Upper lobe of left lung (tissue), 6 donors: ENCODE measurements around the gene STIM1. TPM values are rescaled to one million over a fixed set of nuclear protein-coding genes. Genes with fewer than 3 reads are reported as not detected.

Source experiments
- ATAC-seq, 2 donors: fragments of 200-7000 bp; cut with Tn5 transposase; one replicate each; pipeline ENCODE4 v1.9.1; 2022; ENCODE audit warnings: mild to moderate bottlenecking in 2 of 2, moderate library complexity in 2 of 2; ENCODE audit not compliant: low FRiP score in 2 of 2
- DNase-seq, 2 donors: peaks; one replicate each; pipeline ENCODE4 v3.0.0-alpha.2; 2019 to 2020
- H3K27ac ChIP-seq, 4 donors: fragments of 200-600 bp; sonication (generic); one replicate each; pipeline ENCODE4 v1.5.1; 2016 to 2019
- H3K27me3 ChIP-seq, 4 donors: fragments of 200-600 bp; sonication (generic); one replicate each; pipeline ENCODE4 v1.5.1; 2017 to 2019
- H3K36me3 ChIP-seq, 4 donors: fragments of 200-600 bp; sonication (generic); one replicate each; pipeline ENCODE4 v1.5.1; 2016 to 2019
- H3K4me1 ChIP-seq, 4 donors: fragments of 200-600 bp; sonication (generic); one replicate each; pipeline ENCODE4 v1.5.1; 2018 to 2019
- H3K4me3 ChIP-seq, 4 donors: fragments of 200-600 bp; sonication (generic); one replicate each; pipeline ENCODE4 v1.5.1; 2017 to 2019; ENCODE audit warnings: mild to moderate bottlenecking in 2 of 4, moderate library complexity in 1 of 4
- H3K9me3 ChIP-seq, 4 donors: fragments of 200-600 bp; sonication (generic); one replicate each; pipeline ENCODE4 v1.5.1; 2018 to 2019
- EP300 ChIP-seq, 4 donors: sonication (generic); formaldehyde crosslinking; IDR thresholded peaks; one replicate each; pipeline ENCODE4 v1.5.1; 2017; ENCODE audit warnings: antibody characterized with exemption in 4 of 4, control low read depth in 2 of 4
- POLR2A ChIP-seq, 4 donors: fragments of 450-650 bp; IDR thresholded peaks; one replicate each; pipeline ENCODE4 v1.5.1; 2016 to 2017; ENCODE audit warnings: antibody characterized with exemption in 4 of 4, mild to moderate bottlenecking in 2 of 4
- POLR2AphosphoS5 ChIP-seq, 2 donors: sonication (generic); formaldehyde crosslinking; IDR thresholded peaks; one replicate each; pipeline ENCODE4 v1.5.1; 2017; ENCODE audit warnings: antibody characterized with exemption in 2 of 2
- WGBS, 2 donors: methylation state at CpG; one replicate each; pipeline ENCODE4 v1.1.5; 2017 to 2018; 5-methylcytosine and 5-hydroxymethylcytosine counted together
- total RNA-seq, 6 donors: library from RNA; depleted of rRNA in 4 of 6; stranded (reverse); fragments of >200 nt in 4 of 6; gene quantifications; one replicate each; pipeline versions ENCODE4 v1.1.0 to v1.2.1, GENCODE V29; 2016 to 2021
- TF ChIP-seq, protein P1 (sequence below), 6 experiments: fragments of 450-650 bp in 4 of 6; fragments of 200-600 bp in 2 of 6; sonication (generic) in 2 of 6; IDR thresholded peaks; one replicate each; pipeline ENCODE4 v1.5.1; 2016 to 2019; ENCODE audit warnings: antibody characterized with exemption in 6 of 6
- donor health status: DM: no; HTN: no; CAD: no; lungs with moderate emphysema.
- donor health status: DM: no; HTN: yes; CAD: no; lungs with severe emphysema.

Gene STIM1
- total RNA-seq, 6 donors from 2014 or later: 39.7 to 81.8 (median 56.5) TPM

DNA sequence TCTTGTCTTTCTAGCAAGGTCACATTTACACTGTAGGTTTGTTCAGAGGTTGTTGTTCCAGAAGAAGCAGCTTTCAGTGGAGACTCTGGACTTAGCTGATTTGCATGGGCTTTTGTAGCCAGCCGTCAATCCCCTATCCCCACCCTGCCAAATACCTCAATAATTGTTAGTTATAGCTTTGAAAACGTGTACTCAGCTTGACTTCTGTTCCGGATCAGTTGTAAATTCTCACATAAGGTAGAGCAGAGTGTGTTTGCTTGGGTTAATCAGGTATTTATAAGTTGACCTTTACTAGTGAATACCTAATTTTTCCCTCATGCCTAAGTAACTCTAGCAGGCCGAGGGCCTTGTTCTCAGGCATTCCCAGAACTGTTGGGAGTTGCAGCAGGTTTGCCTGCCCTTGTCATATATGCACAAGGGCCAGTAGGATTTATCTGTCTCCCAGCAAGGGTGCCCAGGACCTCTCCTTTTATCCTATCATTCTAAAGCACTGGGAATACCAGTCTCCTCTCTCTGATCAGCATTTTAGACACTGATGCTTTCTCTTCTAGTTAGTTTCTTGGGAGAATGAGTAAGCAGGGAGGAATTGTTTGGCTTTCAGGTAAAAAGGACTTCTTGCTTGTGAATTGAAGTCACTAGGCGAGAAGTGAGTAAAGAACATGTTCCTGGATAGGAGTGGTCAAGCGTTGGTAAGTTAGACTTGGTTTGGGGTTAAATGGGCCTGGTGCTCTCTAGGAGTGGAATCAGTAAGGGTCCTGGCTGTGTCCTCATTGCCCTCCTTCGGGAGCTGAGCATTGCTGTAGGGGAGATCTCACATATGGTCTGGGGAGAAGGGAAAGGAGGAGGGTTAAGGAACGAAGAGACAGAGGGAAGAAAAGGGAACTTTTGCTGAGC lies 22.1 kb downstream of the STIM1 start:
- ATAC-seq: peak in 1 of 2 donors; percentile 20

DNA sequence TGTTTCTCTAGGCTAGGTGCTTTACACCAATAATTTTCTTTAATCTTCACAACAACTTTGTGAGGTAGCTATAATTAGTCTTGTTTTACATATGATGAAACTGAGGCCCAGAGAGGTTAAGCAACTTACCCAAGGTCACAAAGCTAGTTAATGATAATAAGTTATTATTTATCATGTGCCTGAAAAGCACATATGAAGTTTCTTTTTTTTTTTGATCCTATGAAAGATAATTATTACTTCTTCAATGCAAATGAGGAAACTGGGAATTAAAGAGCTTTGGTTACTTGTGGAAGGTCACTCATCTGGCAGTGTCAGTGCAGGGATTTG lies 22.8 kb downstream of the STIM1 start:
- no peak for ATAC-seq
- H3K27ac ChIP-seq: peak overlapping the region in 1 of 4 donors; percentile 0
- peaks cover 25 to 45% (median 31%) of the 10 kb centered on the region in 4 donors for H3K4me1 ChIP-seq

More for the DNA sequence above, 22.1 kb downstream of the STIM1 start:
- WGBS, 2 donors: 76 to 79% methylated on average over 8 of the region's 8 CpGs
- Histone ChIP-seq H3K27ac (peak overlapping the region in 2 of 4 donors; percentile 0 to 15), H3K36me3 (no peaks in the 10 kb centered on the region), H3K9me3 (no peaks in the 10 kb centered on the region), H3K4me3 (no peak overlapping the region), H3K27me3 (no peaks in the 10 kb centered on the region), H3K4me1 (peaks cover 25 to 45% (median 31%) of the 10 kb centered on the region in 4 donors)
- DNase-seq: no peak
- TF ChIP-seq POLR2A (IDR thresholded peaks at IDR 0.05) (no peak), POLR2AphosphoS5 (IDR thresholded peaks at IDR 0.05) (no peak), EP300 (IDR thresholded peaks at IDR 0.05) (no peak)
- TF ChIP-seq, protein P1, sequence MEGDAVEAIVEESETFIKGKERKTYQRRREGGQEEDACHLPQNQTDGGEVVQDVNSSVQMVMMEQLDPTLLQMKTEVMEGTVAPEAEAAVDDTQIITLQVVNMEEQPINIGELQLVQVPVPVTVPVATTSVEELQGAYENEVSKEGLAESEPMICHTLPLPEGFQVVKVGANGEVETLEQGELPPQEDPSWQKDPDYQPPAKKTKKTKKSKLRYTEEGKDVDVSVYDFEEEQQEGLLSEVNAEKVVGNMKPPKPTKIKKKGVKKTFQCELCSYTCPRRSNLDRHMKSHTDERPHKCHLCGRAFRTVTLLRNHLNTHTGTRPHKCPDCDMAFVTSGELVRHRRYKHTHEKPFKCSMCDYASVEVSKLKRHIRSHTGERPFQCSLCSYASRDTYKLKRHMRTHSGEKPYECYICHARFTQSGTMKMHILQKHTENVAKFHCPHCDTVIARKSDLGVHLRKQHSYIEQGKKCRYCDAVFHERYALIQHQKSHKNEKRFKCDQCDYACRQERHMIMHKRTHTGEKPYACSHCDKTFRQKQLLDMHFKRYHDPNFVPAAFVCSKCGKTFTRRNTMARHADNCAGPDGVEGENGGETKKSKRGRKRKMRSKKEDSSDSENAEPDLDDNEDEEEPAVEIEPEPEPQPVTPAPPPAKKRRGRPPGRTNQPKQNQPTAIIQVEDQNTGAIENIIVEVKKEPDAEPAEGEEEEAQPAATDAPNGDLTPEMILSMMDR (IDR thresholded peaks at IDR 0.05): no peak

DNA sequence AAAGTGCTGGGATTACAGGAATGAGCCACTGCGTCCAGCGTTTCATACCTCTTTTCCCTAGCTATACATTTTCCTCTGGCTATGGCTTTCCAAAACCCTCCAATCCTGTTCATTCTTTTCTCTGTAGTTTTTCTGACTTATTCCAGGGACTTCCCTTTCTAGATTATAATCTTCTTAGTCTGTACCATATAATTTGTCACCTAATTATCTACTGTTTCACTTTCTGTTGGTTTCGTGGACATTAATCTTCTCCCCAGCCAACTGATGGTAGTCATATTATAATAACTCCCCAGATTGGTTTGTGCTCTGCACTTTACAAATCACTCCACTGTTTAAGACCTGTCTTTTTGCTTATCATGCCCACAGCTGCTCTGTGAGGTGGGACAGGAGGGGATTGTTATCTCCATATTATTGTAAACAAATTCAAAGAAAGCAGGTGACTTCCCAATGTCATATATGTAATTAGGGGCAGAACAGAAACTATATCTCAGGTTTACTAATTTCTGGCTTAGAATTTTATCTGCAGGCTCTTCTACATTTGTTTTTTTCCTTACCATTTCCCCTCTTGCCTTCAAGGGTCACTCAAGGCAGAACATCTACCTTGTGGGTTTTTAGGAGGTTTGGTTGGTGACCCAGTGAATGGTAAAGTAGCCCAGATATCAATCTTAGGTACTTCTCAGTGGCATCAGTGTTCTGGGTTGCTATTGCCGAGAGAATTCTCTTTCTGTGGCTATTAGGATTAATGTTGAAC lies 23.9 kb downstream of the STIM1 start:
- no peak for ATAC-seq
- 61 to 63% methylated on average over 3 of the region's 4 CpGs for WGBS, 2 donors
- Histone ChIP-seq H3K4me1 (peaks cover 28 to 48% (median 32%) of the 10 kb centered on the region in 4 donors), H3K27me3 (no peaks in the 10 kb centered on the region), H3K36me3 (no peaks in the 10 kb centered on the region), H3K9me3 (no peaks in the 10 kb centered on the region), H3K4me3 (no peak overlapping the region), H3K27ac (peak overlapping the region in 3 of 4 donors; percentile 30 to 60 (median 57))
- DNase-seq: no peak
- TF ChIP-seq EP300 (IDR thresholded peaks at IDR 0.05) (no peak), POLR2AphosphoS5 (IDR thresholded peaks at IDR 0.05) (no peak), POLR2A (IDR thresholded peaks at IDR 0.05) (no peak)
- TF ChIP-seq, protein P1 (IDR thresholded peaks at IDR 0.05): no peak

More for the DNA sequence above, 22.8 kb downstream of the STIM1 start:
- no peaks in the 10 kb centered on the region for H3K36me3 ChIP-seq
- H3K4me3 ChIP-seq: no peak overlapping the region
- TF ChIP-seq, protein P1 (IDR thresholded peaks at IDR 0.05): no peak
- TF ChIP-seq EP300 (IDR thresholded peaks at IDR 0.05) (no peak), POLR2A (IDR thresholded peaks at IDR 0.05) (no peak), POLR2AphosphoS5 (IDR thresholded peaks at IDR 0.05) (no peak)
- H3K27me3 ChIP-seq: no peaks in the 10 kb centered on the region
- no peaks in the 10 kb centered on the region for H3K9me3 ChIP-seq
- no peak for DNase-seq

DNA sequence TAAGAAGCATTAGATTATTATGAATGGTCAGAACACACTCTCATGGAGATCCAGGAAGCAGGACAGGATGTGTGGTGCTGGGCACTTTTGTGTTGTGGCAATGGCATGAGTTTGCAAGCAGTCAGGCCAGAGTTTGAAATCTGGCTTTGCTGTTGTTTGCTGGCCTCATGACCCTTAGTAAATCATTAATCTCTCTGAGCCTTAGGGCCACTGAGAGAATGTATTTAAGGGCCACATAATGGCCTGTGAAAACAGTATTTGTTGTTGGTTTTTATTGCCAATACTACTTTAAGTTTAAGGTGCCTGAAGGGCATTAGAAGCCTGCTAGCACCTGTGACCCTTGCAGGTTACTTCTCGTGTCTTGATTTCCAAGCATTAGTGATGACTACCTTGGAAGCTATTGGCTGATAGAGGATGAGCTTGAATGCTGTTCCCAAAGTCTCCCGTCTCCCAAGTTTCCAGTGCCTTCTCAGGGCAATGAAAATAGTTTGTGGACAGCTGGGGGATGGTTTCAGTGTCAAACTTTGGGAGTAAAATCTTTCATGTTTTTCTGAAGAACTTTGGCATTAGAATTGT lies 24.6 kb downstream of the STIM1 start:
- Histone ChIP-seq H3K36me3 (no peaks in the 10 kb centered on the region), H3K4me3 (no peak overlapping the region), H3K27ac (peak overlapping the region in 3 of 4 donors; percentile 30 to 60 (median 57)), H3K4me1 (peaks cover 28 to 50% (median 32%) of the 10 kb centered on the region in 4 donors), H3K9me3 (no peaks in the 10 kb centered on the region), H3K27me3 (no peaks in the 10 kb centered on the region)
- TF ChIP-seq EP300 (IDR thresholded peaks at IDR 0.05): no peak
- no peak for TF ChIP-seq POLR2AphosphoS5 (IDR thresholded peaks at IDR 0.05)
- TF ChIP-seq, protein P1 (IDR thresholded peaks at IDR 0.05): no peak
- no peak for TF ChIP-seq POLR2A (IDR thresholded peaks at IDR 0.05)
- DNase-seq: no peak
- WGBS, 2 donors: 52 to 72% methylated on average over 2 of the region's 2 CpGs
- ATAC-seq: peak; percentile 14 to 54
